Fibroblast of skin of back (primary cell): ENCODE measurements around the gene HMG20B.
A peak's percentile ranks its signal among the peaks of the same experiment; 100 is the strongest.
"Not testable (repeated sequence)": the region's sequence is repeated elsewhere in the genome, so short reads cannot be mapped to it uniquely, and the experiment has no call there.

Source experiments
- DNase-seq: peaks from one replicate; pipeline ENCODE4 v3.0.0-alpha.2; 2013

Gene HMG20B

DNA sequence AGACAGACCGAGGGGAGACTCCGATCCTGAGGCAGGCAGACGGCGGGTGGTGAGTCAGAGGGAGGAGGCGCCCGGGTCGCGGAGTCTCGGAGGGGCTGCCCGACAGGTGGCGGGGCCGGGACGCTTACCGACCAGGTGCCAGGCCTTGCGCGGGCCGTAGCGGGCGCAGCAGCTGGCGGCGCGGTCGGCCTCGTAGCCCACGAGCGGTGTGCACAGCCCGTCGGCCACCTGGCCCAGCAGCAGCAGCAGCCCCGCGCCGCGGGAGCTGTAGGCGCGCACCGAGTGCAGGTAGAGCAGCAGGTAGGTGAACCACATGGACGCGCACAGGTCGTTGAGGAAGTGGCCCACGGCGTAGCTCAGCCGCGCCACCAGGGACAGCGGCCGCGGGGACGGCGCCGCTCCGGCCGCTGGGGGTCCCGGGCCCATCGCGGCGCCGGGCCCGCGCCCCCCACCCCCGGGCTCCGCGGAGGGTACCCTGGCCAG is 15.7 kb upstream of the HMG20B start:
- DNase-seq: no peak

DNA sequence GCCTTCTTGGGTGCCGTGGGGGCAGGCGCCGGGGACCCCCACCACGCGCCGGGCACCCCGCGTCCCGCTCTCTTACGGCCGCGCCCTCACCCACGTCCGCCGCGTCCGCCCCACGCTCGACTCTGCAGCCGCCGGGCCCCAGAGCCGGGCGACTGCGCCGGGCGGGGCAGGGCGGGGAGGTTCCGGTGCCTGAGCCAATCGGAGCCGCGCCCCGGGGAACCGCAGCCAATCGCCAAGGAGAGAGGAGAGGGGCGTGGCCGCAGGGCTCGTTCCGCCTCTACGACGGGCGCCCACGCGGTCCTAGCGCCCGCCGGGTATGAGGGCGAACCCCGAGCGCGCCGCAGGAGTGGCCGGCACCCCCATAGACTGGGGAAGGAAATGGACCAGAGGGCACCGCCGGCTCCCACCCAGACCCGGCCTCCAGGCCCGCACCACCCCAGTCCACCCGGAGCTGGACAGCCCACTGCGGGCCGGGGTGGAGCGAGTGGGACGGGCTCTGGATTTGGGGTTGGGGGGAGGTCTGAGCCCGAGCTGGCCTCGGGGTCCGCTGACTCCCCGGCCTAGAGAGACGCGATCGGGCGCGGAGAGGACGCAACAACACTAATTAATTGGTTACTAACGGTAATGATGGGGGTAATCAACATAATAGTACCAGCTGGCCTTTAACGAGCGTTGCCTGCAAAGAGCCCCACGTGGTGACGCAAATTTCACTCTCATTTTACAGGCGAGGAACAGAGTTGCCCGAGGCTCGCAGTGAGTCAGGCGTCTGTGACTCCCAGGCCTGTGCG is 15.1 kb upstream of the HMG20B start, which contains the start of gene MFSD12:
TSS of gene MFSD12 (minus strand) at position 126 of the 788 bp plus-strand sequence. CDS start 183 bp downstream, outside the sequence.
- peak; percentile 92 for DNase-seq

DNA sequence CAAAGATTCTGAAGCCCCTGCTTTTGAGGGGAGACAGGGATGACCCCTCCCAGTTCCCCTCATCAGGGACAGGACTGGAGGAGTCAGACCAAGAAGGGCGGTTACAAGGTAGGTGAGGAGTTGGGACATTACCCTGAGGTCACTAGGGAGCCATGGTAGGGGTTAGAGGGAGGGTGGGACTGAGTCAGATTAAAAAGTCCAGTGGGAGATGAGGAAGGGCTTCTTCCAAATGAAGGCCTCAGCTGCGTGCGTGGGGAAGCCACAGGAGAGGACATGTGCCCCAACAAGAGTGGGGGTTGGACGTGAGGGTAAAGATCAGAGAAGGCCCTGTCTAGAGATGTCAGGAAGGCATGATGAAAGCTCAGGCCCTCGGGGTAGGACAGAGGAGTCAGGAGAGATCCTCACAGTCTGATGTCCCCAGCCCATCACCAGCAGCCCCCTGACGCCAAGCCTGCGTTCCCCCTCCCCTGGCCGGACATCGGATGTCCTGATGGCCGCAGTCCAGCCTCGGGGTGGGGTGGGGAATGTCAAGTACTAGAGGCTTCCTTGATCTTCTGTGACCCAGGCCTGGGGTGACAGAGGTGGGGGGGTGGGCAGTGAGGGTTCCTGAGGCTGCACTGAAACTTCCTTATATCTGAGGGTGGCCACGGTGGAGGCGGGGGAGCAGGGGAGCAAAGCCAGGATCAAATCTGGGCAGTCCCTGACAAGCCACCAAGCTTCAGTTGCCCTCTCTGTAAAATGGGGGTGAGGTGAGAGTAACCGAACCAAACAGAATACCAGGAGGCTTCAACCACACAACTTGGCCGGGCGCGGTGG is 8.8 kb upstream of the HMG20B start:
- no peak for DNase-seq

DNA sequence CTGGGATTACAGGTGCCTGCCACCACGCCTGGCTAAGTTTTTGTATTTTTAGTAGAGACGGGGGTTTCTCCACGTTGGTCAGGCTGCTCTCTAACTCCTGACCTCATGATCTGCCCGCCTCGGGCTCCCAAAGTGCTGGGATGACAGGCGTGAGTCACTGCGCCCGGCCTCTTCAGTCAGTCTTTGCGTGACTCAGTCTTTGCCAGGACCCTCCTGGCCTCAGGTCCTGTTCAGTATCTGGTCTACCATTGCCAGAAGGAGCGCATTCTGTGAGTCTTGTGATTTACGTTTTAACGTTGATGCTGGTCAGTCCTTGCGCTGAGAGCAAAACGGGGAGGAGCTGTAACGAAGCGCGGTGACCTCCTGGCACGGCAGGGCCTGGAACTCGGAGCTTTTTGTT is 7.6 kb upstream of the HMG20B start:
- no peak for DNase-seq

DNA sequence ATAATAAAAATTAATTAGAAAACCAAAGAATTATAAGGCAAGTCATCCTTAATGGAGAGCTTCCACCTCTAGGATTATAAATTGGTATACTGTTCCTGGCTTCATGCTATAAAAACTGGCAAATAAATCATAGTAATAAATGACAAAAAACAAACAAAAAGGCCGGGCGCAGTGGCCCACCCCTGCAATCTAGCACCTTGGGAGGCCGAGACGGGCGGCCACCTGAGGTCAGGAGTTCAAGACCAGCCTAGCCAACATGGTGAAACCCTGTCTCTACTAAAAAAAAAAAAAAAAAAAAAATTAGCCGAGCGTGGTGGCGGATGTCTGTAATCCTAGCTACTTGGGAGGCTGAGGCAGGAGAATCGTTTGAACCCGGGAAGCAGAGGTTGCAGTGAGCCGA is 2.7 kb upstream of the HMG20B start:
- not testable (repeated sequence) for DNase-seq

DNA sequence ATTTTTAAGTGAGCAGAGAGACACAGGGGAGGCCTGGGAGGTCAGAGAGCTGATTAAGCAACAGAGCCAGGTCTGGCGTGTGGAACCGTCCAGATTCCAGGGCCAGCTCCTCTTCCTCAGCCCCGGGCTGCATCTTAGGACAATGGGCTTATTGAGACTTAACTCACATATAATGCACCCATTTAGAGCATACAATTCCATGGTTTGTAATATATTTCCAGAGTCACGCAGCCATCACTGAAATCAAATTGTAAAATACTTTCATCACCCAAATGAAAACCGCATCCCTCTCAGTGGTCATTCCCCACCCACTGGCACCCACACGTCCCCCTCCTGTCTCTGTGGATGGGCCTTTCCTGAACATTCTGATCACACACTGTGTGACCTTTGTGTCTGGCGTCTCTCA is 2.1 kb upstream of the HMG20B start:
- DNase-seq: no peak

DNA sequence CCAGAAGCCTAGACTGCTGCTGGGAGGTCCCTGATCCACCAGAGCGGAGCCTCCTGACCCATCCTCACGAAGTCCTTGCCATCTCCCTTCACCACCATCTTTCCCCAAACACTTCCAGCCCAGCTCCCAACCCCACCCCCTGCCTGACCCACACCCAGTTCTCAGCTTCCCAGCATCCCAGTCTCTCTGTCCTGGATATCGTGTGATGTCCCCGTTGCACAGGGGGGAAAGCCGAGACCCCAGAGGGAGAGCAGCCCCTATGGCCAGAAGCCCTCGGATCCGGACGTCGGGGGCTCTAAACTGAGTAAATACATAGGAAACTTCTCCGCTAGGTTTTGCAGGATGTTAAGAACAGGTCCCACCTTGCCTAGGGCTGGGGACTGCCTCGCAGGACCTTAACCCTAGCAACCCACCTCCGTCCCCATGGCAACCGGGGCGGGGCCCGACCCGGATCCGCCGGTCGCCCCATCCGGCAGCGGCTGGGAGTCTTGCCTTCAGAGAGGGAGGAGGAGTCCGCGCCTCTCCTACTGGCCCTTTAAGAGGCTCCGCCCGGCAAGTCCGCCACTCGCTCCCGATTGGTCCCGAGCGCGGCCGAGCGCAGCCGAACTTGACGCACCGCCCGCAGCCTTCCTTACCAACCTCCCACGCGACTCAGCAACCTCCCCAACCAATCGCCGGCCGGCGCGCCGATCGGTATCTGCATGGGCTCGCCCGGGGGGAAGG is 451 bp upstream of the HMG20B start:
- DNase-seq: peak; percentile 100

DNA sequence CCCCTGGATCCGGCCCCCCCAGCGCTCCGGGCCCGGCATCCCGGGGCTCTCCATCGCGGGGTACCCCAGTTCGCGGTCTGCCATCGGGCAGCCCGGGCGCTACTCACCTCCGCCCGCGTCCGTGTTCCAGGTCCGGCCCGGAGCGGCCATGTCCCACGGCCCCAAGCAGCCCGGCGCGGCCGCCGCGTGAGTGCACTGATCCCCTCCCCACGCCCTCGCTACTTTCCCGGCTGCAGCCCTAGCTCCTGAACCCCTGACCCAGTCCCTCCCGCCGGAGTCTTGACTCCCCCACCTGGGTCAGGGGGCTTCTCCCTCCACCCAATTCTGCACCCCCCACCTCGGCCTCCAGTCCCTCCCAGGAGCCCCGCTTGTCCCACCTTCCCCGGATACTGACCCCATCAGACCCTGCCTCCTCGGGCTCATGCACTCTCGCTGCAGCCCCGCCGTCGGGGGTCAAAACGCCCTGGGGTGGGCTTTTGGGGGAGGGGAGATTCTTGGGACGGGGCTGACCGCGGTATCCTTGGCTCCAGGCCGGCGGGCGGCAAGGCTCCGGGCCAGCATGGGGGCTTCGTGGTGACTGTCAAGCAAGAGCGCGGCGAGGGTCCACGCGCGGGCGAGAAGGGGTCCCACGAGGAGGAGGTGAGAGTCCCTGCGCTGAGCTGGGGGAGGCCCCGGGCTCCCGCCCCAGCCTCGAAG is 566 bp downstream of the HMG20B start:
- DNase-seq: no peak

DNA sequence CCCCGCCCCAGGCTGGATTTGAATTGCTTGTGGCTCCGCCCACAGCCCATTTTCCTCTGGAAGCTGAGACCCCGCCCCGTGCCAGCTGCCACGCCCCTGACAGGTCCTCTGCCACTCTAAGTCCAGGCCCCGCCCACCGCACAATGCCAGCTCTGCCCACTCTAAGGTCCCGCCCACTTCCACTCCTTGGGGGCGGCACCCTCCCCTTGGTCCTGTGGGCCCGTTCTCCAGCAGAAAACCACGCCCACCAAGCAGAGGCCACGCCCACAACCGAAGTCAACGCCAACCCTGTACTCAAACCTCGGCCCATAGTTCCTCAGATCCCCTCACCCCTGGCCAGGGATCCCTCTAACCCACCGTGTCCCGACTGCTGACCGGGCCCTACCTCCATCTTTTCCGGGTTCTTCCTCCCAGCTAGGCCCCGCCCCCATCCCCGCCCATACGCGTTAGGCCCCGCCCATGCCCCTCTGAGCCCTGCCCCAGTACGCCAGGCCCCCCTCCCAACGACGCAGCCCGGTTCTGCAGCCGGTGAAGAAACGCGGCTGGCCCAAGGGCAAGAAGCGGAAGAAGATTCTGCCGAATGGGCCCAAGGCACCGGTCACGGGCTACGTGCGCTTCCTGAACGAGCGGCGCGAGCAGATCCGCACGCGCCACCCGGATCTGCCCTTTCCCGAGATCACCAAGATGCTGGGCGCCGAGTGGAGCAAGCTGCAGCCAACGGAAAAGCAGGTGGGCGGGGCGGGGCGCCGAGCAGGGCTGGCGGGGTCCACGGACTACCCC is 1.3 kb downstream of the HMG20B start:
- DNase-seq: peak; percentile 91

DNA sequence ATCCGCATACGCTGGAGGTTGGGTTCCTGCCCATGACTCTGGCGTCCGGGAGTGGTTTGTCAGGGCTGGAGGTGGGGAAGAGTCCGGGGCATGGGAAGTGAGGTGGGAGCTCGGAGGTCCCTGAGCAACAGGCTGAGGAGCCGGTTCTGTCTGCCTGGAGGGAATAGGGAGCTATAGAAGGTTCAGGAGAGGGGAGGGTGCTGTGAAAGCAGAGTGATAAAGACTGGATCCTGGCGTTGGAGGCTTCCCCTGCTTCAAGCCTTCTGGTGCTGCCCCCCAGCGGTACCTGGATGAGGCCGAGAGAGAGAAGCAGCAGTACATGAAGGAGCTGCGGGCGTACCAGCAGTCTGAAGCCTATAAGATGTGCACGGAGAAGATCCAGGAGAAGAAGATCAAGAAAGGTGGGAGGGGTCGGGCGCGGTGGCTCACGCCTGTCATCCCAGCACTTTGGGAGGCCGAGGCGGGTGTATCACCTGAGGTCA is 2.6 kb downstream of the HMG20B start:
- DNase-seq: peak; percentile 34

DNA sequence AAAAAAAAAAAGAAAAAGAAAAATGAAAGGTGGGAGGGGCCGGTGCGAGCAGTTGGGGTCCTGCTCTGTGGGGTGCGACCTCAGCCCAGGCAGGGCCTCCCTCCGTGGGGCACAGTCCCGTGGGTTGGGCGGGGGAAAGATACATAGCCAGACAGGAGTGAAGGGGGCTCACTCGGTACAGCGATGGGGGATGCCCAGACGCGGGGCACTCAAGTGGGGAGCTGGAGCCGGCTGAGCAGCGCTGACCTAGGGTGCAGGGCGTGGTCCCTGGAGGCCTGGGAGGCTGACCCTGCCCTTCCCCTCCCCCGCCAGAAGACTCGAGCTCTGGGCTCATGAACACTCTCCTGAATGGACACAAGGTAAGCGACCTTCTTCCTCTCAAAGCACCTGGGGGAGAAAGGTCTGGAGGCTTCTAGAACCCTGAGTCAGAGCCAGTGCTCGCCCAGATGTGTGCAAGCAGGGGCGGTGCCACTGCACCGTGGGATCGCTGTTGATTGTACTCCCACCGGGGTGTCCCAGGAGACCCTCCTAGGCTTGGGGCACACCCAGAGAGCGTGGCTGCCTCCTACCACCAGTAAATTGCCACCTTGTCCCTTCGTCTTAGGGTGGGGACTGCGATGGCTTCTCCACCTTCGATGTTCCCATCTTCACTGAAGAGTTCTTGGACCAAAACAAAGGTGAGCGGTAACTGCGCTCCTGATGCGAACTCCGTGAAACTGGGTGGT is 3.4 kb downstream of the HMG20B start:
- DNase-seq: no peak

DNA sequence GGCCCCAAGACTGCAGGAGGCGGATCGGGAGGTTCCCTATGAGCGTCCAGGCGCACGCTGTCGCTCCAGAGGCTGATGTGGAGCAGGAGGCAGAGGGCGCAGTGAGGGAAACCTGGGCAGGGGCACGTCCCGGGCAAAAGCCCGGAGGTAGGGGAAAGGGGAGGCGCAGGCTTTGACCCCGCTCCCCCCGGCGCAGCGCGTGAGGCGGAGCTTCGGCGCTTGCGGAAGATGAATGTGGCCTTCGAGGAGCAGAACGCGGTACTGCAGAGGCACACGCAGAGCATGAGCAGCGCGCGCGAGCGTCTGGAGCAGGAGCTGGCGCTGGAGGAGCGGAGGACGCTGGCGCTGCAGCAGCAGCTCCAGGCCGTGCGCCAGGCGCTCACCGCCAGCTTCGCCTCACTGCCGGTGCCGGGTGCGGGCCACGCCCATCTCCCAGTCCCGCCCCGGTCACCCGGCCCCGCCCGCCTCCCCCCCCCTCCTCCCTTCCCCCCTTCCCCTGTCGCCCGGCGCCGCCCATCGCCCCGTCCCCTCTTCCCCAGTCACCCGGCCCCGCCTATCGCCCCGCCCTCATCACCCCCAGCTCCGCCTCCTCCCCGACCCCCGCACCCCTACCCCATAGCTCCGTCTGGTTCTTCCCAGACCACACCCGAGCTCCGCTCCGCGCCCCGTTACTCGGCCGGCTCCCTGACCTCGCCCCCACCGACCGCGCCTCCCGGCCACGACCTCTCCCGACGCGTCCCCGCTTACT is 4.1 kb downstream of the HMG20B start:
- DNase-seq: peak; percentile 59

DNA sequence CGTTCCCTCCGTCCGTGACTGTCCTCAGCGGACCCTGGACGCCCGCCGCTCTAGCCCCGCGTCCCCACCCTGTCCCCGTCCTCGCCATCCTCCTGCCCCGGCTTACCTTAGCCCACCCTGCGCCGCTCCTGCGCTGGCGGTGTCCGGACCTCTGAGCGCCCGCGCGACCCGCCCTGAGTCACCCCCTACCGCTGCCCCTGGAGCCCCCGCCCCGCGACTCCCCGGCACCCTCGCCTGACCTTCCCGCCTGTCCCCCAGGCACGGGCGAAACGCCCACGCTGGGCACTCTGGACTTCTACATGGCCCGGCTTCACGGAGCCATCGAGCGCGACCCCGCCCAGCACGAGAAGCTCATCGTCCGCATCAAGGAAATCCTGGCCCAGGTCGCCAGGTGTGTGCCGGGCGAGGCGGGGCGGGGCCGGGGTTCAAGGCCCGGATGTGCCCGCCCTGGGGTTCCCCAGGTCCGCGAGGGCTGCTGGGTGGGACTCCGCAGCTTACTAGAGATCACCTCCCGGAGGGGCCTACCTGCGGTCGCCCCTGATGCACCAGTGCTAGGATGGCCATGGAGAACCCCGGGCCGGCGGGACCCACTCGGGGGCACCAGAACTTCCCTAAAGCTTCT is 5.1 kb downstream of the HMG20B start:
- DNase-seq: no peak

DNA sequence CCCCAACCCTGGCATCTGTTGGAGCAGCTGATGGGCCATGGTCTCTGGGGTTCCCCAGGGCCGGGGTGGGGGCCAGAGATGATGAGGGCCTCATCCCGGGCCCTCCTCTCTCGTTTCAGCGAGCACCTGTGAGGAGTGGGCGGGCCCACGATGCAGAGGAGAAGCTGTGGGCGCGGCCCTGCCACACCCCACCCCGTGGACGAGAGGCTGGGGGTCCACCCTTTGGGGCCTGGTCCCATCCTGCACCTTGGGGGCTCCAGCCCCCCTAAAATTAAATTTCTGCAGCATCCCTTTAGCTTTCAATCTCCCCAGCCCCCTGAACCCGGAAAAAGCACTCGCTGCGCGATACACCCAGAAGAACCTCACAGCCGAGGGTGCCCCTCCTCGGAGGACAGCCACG is 5.6 kb downstream of the HMG20B start:
- DNase-seq: no peak

DNA sequence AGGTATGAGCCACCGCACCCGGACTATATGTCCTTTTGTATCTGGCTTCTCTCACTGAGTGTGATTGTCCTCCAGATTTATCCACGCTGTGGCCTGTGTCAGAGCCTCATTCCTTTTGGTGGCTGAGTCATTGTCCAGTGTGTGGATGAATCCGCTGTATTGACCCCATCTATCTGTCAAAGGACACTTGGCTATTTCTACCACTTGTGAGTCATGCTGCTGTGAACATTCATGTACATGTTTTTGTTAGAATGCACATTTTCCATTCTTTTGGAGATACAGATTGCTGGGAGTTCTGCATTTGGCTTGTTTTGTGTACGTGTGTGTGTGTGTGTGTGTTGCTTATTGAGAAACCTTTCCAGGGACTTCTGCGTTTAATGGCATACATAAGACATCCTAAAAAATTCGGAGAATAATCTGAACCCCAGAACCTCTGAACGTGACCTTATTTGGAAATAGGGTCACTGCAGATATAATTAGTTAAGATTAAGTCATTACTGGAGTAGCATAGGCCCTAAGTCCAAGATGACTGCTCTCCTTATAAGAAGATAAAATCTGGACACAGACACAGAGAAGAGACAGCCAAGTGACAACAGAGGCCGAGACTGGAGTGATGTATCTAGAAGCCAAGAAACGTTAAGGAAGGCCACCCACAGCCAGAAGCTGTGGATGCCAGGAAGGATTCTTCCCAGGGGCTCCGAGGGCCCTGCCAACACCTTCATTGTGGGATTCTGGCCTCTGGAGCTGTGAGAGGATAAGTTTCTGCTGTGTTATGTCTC is 7.6 kb downstream of the HMG20B start:
- peak; percentile 96 for DNase-seq

DNA sequence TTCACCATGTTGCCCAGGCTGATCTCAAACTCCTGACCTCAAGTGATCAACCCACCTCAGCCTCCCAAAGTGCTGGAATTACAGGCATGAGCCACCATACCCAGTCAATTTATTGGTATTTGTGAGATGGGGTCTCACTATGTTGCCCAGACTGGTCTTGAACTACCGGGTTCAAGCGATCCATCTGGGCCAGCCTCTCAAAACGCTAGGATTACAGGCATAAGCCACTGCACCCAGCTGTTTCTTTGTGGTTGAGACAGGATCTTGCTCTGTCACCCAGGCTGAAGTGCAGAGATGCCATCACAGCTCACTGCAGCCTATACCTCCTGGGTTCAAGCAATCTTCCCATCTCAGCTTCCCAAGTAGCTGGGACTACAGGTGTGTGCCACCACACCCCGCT is 9.0 kb downstream of the HMG20B start:
- DNase-seq: not testable (repeated sequence)

DNA sequence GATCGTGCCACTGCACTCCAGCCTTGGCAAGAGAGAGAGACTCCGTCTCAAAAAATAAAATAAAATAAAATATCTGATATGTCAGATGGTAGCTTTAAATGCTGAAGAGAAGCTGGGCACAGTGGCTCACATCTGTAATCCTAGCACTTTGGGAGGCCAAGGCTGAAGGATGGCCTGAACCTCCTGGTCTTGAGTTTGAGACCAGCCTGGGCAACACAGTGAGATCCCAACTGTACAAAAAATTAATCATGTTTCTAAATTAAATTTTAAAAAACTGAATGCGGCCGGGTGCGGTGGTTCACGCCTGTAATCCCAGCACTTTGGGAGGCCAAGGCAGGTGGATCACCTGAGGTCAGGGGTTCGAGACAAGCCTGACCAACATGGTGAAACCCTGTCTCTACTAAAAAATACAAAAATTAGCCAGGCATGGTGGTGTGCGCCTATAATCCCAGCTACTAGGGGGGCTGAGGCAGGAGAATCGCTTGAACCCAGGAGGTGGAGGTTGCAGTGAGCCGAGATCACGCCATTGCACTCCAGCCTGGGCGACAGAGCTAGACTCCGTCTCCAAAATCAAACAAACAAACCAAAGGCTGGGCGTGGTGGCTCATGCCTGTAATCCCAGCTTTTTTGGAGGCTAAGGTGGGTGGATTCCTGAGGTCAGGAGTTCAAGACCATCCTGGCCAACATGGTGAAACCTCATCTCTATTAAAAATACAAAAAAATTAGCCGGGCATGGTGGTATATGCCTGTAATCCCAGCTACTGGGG is 11.5 kb downstream of the HMG20B start:
- DNase-seq: not testable (repeated sequence)
